Measurements from ENCODE around the gene GOLM1.

Gene GOLM1

DNA sequence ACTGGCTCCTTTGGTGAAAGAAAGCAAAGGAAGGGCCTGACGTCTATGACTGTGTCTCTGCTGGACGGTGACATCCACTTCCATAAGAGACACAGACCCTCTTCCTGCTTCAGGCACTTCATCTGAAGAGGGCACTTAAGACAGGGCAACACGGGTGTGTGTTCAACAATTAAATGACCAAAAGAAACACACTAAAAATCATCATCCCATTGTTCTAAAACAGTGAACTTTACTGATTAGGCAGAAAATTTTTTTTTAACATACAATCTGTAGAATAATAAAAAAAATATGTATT is 58.5 kb downstream of the GOLM1 start:
- TF ChIP-seq CTCF (IDR thresholded peaks at IDR 0.05; ENCODE audit: low read depth, low read length, missing control alignments) = no peak
- H3K4me3 ChIP-seq (replicated peaks; ENCODE audit: low read depth, low read length) = no peak overlapping the region
- no peak for DNase-seq (ENCODE audit: extremely low read depth, low read depth)

DNA sequence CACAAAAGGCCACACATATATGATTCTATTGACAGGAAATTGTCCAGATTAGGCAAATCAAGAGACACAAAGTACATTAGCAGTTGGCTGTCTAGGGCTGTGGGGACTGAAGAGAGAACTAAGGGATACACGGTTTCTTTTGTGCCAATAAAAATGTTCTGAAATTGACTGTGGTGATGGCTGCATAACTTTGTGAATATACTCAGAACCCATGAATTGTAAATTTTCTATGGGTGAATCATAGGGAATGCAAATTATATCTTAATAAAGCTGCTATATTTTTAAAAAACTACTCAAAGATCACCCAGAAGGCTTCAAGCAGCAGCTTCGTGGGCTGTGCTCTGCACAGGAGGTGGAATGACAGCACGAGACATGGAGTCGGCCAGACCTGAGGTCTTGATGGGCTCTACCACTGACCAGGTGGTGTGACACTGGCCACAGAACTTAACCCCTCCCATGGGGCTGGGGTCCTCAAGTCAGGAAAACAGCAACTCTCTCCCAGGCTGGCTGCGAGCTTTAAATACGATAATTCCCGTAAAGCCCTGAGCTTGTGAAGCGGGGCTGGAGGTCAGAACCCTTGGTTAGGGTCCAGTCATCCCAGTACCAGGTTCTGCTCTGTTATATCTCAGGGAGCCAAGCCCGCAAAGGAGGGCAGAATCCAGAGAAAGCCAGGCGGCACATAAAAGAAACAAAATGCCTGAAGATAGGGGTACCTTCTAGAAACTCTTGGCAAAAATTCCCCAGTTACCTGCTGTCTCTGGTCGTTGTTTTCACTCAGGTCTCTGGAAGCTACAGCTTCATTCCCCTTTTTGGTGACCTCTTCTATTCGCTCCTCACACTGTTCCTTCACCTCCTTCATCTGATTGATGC is 59.1 kb downstream of the GOLM1 start:
- DNase-seq (ENCODE audit: extremely low read depth, low read depth) = no peak
- H3K4me3 ChIP-seq (replicated peaks; ENCODE audit: low read depth, low read length) = no peak overlapping the region
- no peak for TF ChIP-seq CTCF (IDR thresholded peaks at IDR 0.05; ENCODE audit: low read depth, low read length, missing control alignments)

GRCh38 chr9:86036555-86036954 is 62.8 kb downstream of the GOLM1 start:
- no peak for DNase-seq (ENCODE audit: extremely low read depth, low read depth)
- no peak overlapping the region for H3K4me3 ChIP-seq (replicated peaks; ENCODE audit: low read depth, low read length)
- TF ChIP-seq CTCF (IDR thresholded peaks at IDR 0.05; ENCODE audit: low read depth, low read length, missing control alignments) = no peak

DNA sequence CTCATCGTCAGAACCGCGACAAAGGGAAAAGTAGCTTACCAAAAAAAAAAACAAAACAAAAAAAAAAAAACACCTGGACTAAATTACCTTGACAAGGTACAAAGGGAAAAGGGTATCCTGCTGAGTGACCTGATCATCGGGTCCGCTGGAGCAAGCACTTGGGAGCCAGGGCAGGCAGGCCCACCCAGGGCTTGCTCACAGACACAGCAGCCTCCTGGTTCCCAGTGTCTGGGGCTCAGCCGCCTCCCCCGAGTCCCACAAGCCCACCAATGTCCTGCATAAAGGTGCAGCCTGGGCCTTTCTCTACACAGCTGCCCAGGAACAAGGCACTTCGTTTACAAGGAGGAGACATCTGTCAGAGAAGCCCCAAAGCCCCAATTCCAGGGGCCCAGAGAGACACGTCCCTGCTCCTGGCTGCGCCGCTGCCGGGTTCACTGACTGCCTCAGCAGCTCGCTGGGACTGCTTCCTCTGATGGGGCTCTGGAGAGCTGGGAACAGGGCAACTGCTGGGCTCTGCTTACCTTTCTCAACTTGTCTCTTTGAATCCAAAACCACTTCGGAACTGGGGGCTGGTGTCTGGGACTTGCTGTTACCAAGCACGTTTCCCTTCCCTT is 63.4 kb downstream of the GOLM1 start:
- no peak overlapping the region for H3K4me3 ChIP-seq (replicated peaks; ENCODE audit: low read depth, low read length)
- DNase-seq (ENCODE audit: extremely low read depth, low read depth) = no peak
- TF ChIP-seq CTCF (IDR thresholded peaks at IDR 0.05; ENCODE audit: low read depth, low read length, missing control alignments) = no peak

DNA sequence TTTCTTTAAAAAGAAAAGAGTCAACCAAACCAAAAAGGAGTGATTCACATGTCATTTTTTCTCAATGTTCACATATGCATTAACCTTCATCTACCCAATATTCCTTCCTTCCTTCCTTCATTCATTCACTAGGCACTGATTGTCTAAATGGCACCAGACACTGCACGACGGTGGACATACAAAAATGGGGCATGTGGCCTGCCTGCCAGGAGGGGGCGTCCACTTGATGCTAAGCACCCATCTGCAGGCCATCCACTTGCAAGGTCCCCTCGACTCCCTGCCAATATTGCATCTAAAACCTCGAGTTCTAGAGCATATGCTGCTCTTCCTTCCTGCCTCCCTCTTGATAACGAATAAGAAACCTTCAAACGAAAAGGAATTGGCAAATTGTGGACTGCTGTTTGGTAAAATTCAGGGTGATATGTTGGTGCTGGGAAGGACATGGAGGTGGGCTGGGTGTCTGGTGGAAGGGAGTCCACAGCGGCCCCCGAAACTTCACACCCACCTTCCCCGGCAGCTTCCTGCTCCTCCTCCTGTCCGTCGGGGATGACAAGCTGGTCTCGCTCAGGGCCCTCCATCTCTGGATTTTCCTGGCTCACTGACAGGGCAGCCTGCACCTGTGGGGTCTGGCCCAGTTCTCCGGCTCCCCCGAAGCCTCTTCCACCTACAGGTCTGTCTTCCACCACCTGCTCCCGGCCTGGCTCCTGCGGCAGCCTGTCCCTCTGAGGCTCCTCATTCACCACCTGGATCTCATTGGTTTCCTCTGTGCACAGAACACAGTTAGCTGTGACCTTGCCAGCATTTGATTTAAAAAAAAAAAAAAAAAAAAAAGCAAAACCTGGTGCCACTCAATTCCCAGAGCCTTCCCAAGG is 64.3 kb downstream of the GOLM1 start:
- no peak overlapping the region for H3K4me3 ChIP-seq (replicated peaks; ENCODE audit: low read depth, low read length)
- peak; percentile 67 for TF ChIP-seq CTCF (IDR thresholded peaks at IDR 0.05; ENCODE audit: low read depth, low read length, missing control alignments)
- DNase-seq (ENCODE audit: extremely low read depth, low read depth) = no peak

- TF ChIP-seq CTCF (IDR thresholded peaks at IDR 0.05; ENCODE audit: low read depth, low read length, missing control alignments) = no peak
- DNase-seq (ENCODE audit: extremely low read depth, low read depth) = no peak
- H3K4me3 ChIP-seq (replicated peaks; ENCODE audit: low read depth, low read length) = no peak overlapping the region
Observed at GRCh38 chr9:86027767-86028166, 71.6 kb downstream of the GOLM1 start.
